Measurements from ENCODE around the gene USP30. TPM values are rescaled to one million over a fixed set of nuclear protein-coding genes. Genes with fewer than 3 reads are reported as not detected.

Gene USP30
- total RNA-seq, 6 donors from 2014 or later: 10.0 to 18.0 (median 15.0) TPM

GRCh38 chr12:109120557-109120956, 68.2 kb downstream of the USP30 start:
- no peak overlapping the region for H3K27ac ChIP-seq
- TF ChIP-seq POLR2A (IDR thresholded peaks at IDR 0.05) (no peak), POLR2AphosphoS5 (IDR thresholded peaks at IDR 0.05) (no peak), EP300 (IDR thresholded peaks at IDR 0.05) (no peak), CTCF (IDR thresholded peaks at IDR 0.05) (no peak)
- H3K9me3 ChIP-seq: no peaks in the 10 kb centered on the region
- H3K4me1 ChIP-seq: peaks cover 10 to 23% (median 18%) of the 10 kb centered on the region in 4 donors
- no peaks in the 10 kb centered on the region for H3K36me3 ChIP-seq
- DNase-seq (peak in 1 of 2 donors; percentile 53), ATAC-seq (ENCODE audit: low FRiP score in 2 of 2) (no peak)
- 69 to 88% methylated on average over 4 of the region's 4 CpGs for whole genome bisulfite sequencing, 2 donors
- no peaks in the 10 kb centered on the region for H3K27me3 ChIP-seq
- no peak overlapping the region for H3K4me3 ChIP-seq

DNA sequence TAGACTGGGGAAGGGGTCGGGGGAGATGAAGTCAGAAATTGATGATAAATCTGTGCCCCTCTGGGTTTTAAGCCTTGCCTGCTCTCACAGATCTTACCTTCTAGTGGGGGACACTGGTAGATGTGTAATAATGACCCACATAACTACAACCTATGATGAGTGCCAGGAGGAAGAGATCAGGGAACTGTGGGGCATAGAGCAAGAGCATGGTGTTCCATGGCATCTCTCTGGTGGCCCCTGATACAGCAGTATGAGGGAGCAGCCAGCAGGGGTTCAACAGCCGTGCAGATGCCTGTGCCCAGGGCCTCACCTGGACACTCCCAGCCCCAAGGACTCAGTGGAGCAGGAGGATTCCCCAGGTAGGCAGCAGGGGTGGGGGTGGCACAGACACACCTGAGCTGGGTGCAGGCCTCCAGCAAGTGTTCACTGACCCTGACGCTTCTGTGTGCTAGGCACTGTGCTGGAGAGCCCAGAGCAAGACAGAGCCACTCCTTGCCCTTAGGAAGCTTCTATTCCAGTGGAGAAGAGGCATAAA, 69.0 kb downstream of the USP30 start:
- DNase-seq: no peak
- no peak overlapping the region for H3K4me3 ChIP-seq
- H3K27me3 ChIP-seq: no peaks in the 10 kb centered on the region
- ATAC-seq (ENCODE audit: low FRiP score in 2 of 2): peak in 1 of 2 donors; percentile 30
- TF ChIP-seq POLR2A (IDR thresholded peaks at IDR 0.05) (no peak), EP300 (IDR thresholded peaks at IDR 0.05) (no peak), POLR2AphosphoS5 (IDR thresholded peaks at IDR 0.05) (no peak), CTCF (IDR thresholded peaks at IDR 0.05) (no peak)
- WGBS, 2 donors: 97 to 100% methylated on average over 1 to 3 of the region's 3 CpGs
- no peaks in the 10 kb centered on the region for H3K9me3 ChIP-seq
- no peaks in the 10 kb centered on the region for H3K36me3 ChIP-seq
- H3K4me1 ChIP-seq: peaks cover 3 to 16% (median 11%) of the 10 kb centered on the region in 4 donors
- H3K27ac ChIP-seq: no peak overlapping the region

GRCh38 chr12:109124878-109125648, 72.7 kb downstream of the USP30 start:
- Histone ChIP-seq H3K4me1 (no peaks in the 10 kb centered on the region), H3K36me3 (no peaks in the 10 kb centered on the region), H3K27me3 (no peaks in the 10 kb centered on the region), H3K9me3 (no peaks in the 10 kb centered on the region), H3K4me3 (no peak overlapping the region), H3K27ac (no peak overlapping the region)
- DNase-seq: no peak
- ATAC-seq (ENCODE audit: low FRiP score in 2 of 2): no peak
- TF ChIP-seq CTCF (IDR thresholded peaks at IDR 0.05) (no peak), EP300 (IDR thresholded peaks at IDR 0.05) (no peak), POLR2AphosphoS5 (IDR thresholded peaks at IDR 0.05) (no peak), POLR2A (IDR thresholded peaks at IDR 0.05) (no peak)
- WGBS, 2 donors: 86 to 87% methylated on average over 12 of the region's 12 CpGs

DNA sequence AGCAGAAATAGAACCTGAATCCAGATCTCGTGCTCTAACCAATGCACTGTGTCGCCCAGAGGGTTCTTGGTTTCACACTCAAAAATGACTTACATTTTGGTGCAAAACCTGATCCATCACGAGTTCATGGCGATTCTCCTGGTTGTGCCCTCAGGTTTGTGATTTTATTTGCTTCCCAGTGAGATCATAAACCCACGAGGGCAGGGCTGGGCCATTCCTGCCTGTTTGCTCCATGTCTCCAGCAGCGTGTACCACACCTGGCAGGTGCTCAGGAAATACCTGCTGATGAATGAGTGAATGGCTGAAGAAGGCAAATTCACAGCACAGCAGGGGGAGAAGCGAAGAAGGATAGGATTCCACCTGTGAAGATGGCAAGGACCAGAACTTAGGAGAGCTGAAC, 73.4 kb downstream of the USP30 start:
- no peak for DNase-seq
- H3K4me3 ChIP-seq: no peak overlapping the region
- no peak overlapping the region for H3K27ac ChIP-seq
- no peaks in the 10 kb centered on the region for H3K4me1 ChIP-seq
- 78 to 89% methylated on average over 7 of the region's 7 CpGs for WGBS, 2 donors
- no peaks in the 10 kb centered on the region for H3K36me3 ChIP-seq
- no peak for ATAC-seq (ENCODE audit: low FRiP score in 2 of 2)
- TF ChIP-seq POLR2AphosphoS5 (IDR thresholded peaks at IDR 0.05) (no peak), POLR2A (IDR thresholded peaks at IDR 0.05) (no peak), EP300 (IDR thresholded peaks at IDR 0.05) (no peak), CTCF (IDR thresholded peaks at IDR 0.05) (no peak)
- H3K27me3 ChIP-seq: no peaks in the 10 kb centered on the region
- H3K9me3 ChIP-seq: no peaks in the 10 kb centered on the region

Data from upper lobe of left lung (tissue), 6 donors.